ENCODE measurements around the gene NCCRP1. TPM values are rescaled to one million over a fixed set of nuclear protein-coding genes. Genes with fewer than 3 reads are reported as not detected.

Gene NCCRP1
- total RNA-seq, 2 donors from 2014 or later, result not detected

GRCh38 chr19:39199025-39199424 lies 2.3 kb downstream of the NCCRP1 start:
- no peak for TF ChIP-seq CTCF (IDR thresholded peaks at IDR 0.05)
- Histone ChIP-seq H3K4me1 (peaks cover 4% of the 10 kb centered on the region), H3K27ac (no peak overlapping the region), H3K27me3 (peaks cover 55% of the 10 kb centered on the region), H3K9ac (ENCODE audit: low read depth in 2 of 2, low read length in 2 of 2) (no peak overlapping the region), H3K9me3 (no peaks in the 10 kb centered on the region), H3K36me3 (no peaks in the 10 kb centered on the region), H3K4me3 (no peak overlapping the region)
- DNase-seq, result no peak
- intact Hi-C loops (cut with DNase I), result no loop called here

- TF ChIP-seq CTCF (IDR thresholded peaks at IDR 0.05), result no peak
- intact Hi-C loops (cut with DNase I), result no loop called here
- no peaks in the 10 kb centered on the region for H3K36me3 ChIP-seq
- peaks cover 67% of the 10 kb centered on the region for H3K27me3 ChIP-seq
- no peak overlapping the region for H3K27ac ChIP-seq
- no peak overlapping the region for H3K9ac ChIP-seq (ENCODE audit: low read depth in 2 of 2, low read length in 2 of 2)
- H3K4me1 ChIP-seq, result peaks cover 4% of the 10 kb centered on the region
- no peak overlapping the region for H3K4me3 ChIP-seq
- no peak for DNase-seq
- H3K9me3 ChIP-seq, result no peaks in the 10 kb centered on the region
These were observed 3.5 kb downstream of the NCCRP1 start for GRCh38 chr19:39200066-39200802.

DNA sequence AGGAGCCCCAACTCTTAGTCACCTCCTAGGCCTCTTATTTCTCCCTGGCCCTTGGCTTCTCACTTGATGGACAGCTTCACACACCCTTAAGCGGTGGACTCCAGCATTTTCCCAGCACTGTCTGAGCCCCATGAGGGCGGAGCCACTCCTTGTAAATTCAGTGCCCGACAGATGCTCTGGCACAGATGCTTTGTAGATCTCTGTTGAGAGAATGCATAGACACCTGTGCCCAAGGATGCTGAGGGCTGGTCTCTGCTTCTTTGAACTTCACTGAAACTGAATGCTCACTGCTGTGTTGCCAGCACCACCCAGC lies 4.0 kb downstream of the NCCRP1 start:
- no peak for DNase-seq
- H3K4me3 ChIP-seq, result no peak overlapping the region
- H3K9ac ChIP-seq (ENCODE audit: low read depth in 2 of 2, low read length in 2 of 2), result no peak overlapping the region
- no peak overlapping the region for H3K27ac ChIP-seq
- peaks cover 4% of the 10 kb centered on the region for H3K4me1 ChIP-seq
- peaks cover 67% of the 10 kb centered on the region for H3K27me3 ChIP-seq
- no peaks in the 10 kb centered on the region for H3K36me3 ChIP-seq
- intact Hi-C loops (cut with DNase I), result no loop called here
- H3K9me3 ChIP-seq, result no peaks in the 10 kb centered on the region
- TF ChIP-seq CTCF (IDR thresholded peaks at IDR 0.05), result no peak

GRCh38 chr19:39202998-39203355 lies 6.2 kb downstream of the NCCRP1 start:
- no peaks in the 10 kb centered on the region for H3K4me1 ChIP-seq
- no peak for DNase-seq
- H3K4me3 ChIP-seq, result no peak overlapping the region
- H3K27me3 ChIP-seq, result peaks cover 47% of the 10 kb centered on the region
- H3K9ac ChIP-seq (ENCODE audit: low read depth in 2 of 2, low read length in 2 of 2), result no peak overlapping the region
- no peaks in the 10 kb centered on the region for H3K9me3 ChIP-seq
- no peaks in the 10 kb centered on the region for H3K36me3 ChIP-seq
- intact Hi-C loops (cut with DNase I), result no loop called here
- H3K27ac ChIP-seq, result no peak overlapping the region
- TF ChIP-seq CTCF (IDR thresholded peaks at IDR 0.05), result no peak

GRCh38 chr19:39203372-39204341 lies 6.9 kb downstream of the NCCRP1 start, which contains the start of gene SYCN:
SYCN (minus strand) TSS chr19:39204263; CDS start chr19:39204254, 9 bp downstream.
- peaks cover 43% of the 10 kb centered on the region for H3K27me3 ChIP-seq
- H3K9me3 ChIP-seq, result no peaks in the 10 kb centered on the region
- DNase-seq, result no peak

More at GRCh38 chr19:39203372-39204341, 6.9 kb downstream of the NCCRP1 start, which contains the start of gene SYCN:
- intact Hi-C loops (cut with DNase I), result no loop called here
- no peak within 1 kb of the TSS for H3K9ac ChIP-seq (ENCODE audit: low read depth in 2 of 2, low read length in 2 of 2)
- TF ChIP-seq CTCF (IDR thresholded peaks at IDR 0.05), result no peak
- H3K4me1 ChIP-seq, result no peaks in the 10 kb centered on the region
- no peak within 1 kb of the TSS for H3K27ac ChIP-seq
- no peaks in the 10 kb centered on the region for H3K36me3 ChIP-seq
- no peak within 1 kb of the TSS for H3K4me3 ChIP-seq

Measured in colonic mucosa (tissue), 4 donors.